AG09309 (cell line): Measurements from ENCODE around the gene DMXL1.

Experiments
- DNase-seq: peaks from one replicate; pipeline ENCODE4 v3.0.0-alpha.2; 2010; ENCODE audit warnings: low read depth
- H3K4me3 ChIP-seq: 2 replicates; pipeline ENCODE4 v1.5.1; 2011; ENCODE audit warnings: mild to moderate bottlenecking, low read depth, low read length, moderate library complexity; ENCODE audit not compliant: control insufficient read depth
- CTCF ChIP-seq: IDR thresholded peaks from 2 replicates; pipeline ENCODE4 v1.5.1; 2011; ENCODE audit warnings: mild to moderate bottlenecking, low read depth, low read length, inconsistent platforms; ENCODE audit not compliant: insufficient read depth, control insufficient read depth; ENCODE audit errors: missing control alignments

Gene DMXL1

GRCh38 chr5:119153629-119154028, 82.7 kb downstream of the DMXL1 start:
- DNase-seq, result no peak
- no peak overlapping the region for H3K4me3 ChIP-seq
- no peak for TF ChIP-seq CTCF

- no peak overlapping the region for H3K4me3 ChIP-seq
- no peak for TF ChIP-seq CTCF
- DNase-seq, result no peak
These were observed 87.3 kb downstream of the DMXL1 start for GRCh38 chr5:119158144-119158543.

- DNase-seq, result no peak
- TF ChIP-seq CTCF, result no peak
These were observed 90.5 kb downstream of the DMXL1 start for GRCh38 chr5:119161430-119161829.

GRCh38 chr5:119166026-119166425, 95.1 kb downstream of the DMXL1 start:
- no peak for TF ChIP-seq CTCF
- H3K4me3 ChIP-seq, result no peak overlapping the region
- DNase-seq, result no peak

More at GRCh38 chr5:119161430-119161829, 90.5 kb downstream of the DMXL1 start:
- H3K4me3 ChIP-seq, result no peak overlapping the region

- no peak for DNase-seq
- H3K4me3 ChIP-seq, result no peak overlapping the region
- TF ChIP-seq CTCF, result no peak
These were observed 97.5 kb downstream of the DMXL1 start for GRCh38 chr5:119168401-119168800.

- no peak overlapping the region for H3K4me3 ChIP-seq
- TF ChIP-seq CTCF, result no peak
- DNase-seq, result no peak
These were observed 100.8 kb downstream of the DMXL1 start for GRCh38 chr5:119171686-119172085.

- no peak overlapping the region for H3K4me3 ChIP-seq
- no peak for DNase-seq
- no peak for TF ChIP-seq CTCF
These were observed 103.8 kb downstream of the DMXL1 start for GRCh38 chr5:119174578-119175163.
